Nephron (organoid): ENCODE data around the gene MRPL33.
"Not testable (repeated sequence)": the region's sequence is repeated elsewhere in the genome, so short reads cannot be mapped to it uniquely, and the experiment has no call there.

Experiments
- H3K27ac Mint-ChIP-seq, 3 experiments: 2 replicates each; pipeline ENCODE4 v1.8.0; 2020; ENCODE audit warnings: mixed read lengths in 3 of 3, mild to moderate bottlenecking in 2 of 3, moderate library complexity in 1 of 3
- H3K27me3 Mint-ChIP-seq: 2 replicates; pipeline ENCODE4 v1.8.0; 2021; ENCODE audit warnings: low read depth, mild to moderate bottlenecking, moderate library complexity, mixed read lengths
- H3K36me3 Mint-ChIP-seq: 2 replicates; pipeline ENCODE4 v1.8.0; 2020; ENCODE audit warnings: low read depth, mixed read lengths
- H3K4me1 Mint-ChIP-seq: 2 replicates; pipeline ENCODE4 v1.8.0; 2020; ENCODE audit warnings: mixed read lengths
- H3K4me3 Mint-ChIP-seq, 3 experiments: 2 replicates each; pipeline ENCODE4 v1.8.0; 2020; ENCODE audit warnings: mild to moderate bottlenecking in 3 of 3, mixed read lengths in 3 of 3, moderate library complexity in 2 of 3
- H3K9me3 Mint-ChIP-seq: 2 replicates; pipeline ENCODE4 v1.8.0; 2020; ENCODE audit warnings: mixed read lengths
- CTCF ChIP-seq, 3 experiments: fragments of 200-600 bp; sonication (generic); IDR thresholded peaks; one replicate each; pipeline ENCODE4 v1.5.0; 2021; ENCODE audit warnings: antibody characterized with exemption in 3 of 3; ENCODE audit not compliant: unreplicated experiment in 3 of 3

Gene MRPL33

GRCh38 chr2:27754831-27755230 lies 16.7 kb upstream of the MRPL33 start:
- peak overlapping the region in 1 of 3 experiments; percentile 20 for H3K27ac Mint-ChIP-seq
- H3K4me3 Mint-ChIP-seq = no peak overlapping the region
- peaks cover 24% of the 10 kb centered on the region for H3K4me1 Mint-ChIP-seq

GRCh38 chr2:27756091-27756490 lies 15.4 kb upstream of the MRPL33 start:
- peak overlapping the region in 1 of 3 experiments; percentile 10 for H3K27ac Mint-ChIP-seq
- H3K4me1 Mint-ChIP-seq = peaks cover 24% of the 10 kb centered on the region
- H3K9me3 Mint-ChIP-seq = peaks cover 6% of the 10 kb centered on the region
- H3K27me3 Mint-ChIP-seq = peaks cover 8% of the 10 kb centered on the region
- no peak overlapping the region for H3K4me3 Mint-ChIP-seq
- TF ChIP-seq CTCF (IDR thresholded peaks at IDR 0.05; ENCODE audit: unreplicated experiment in 3 of 3) = no peak
- H3K36me3 Mint-ChIP-seq = no peaks in the 10 kb centered on the region

More at GRCh38 chr2:27754831-27755230, 16.7 kb upstream of the MRPL33 start:
- Mint-ChIP-seq H3K36me3 (no peaks in the 10 kb centered on the region), H3K27me3 (peaks cover 8% of the 10 kb centered on the region), H3K9me3 (peaks cover 6% of the 10 kb centered on the region)
- TF ChIP-seq CTCF (IDR thresholded peaks at IDR 0.05; ENCODE audit: unreplicated experiment in 3 of 3) = no peak

GRCh38 chr2:27756544-27757498 lies 14.7 kb upstream of the MRPL33 start:
- peaks cover 6% of the 10 kb centered on the region for H3K9me3 Mint-ChIP-seq
- H3K27ac Mint-ChIP-seq = peak overlapping the region in 1 of 3 experiments; percentile 10
- H3K27me3 Mint-ChIP-seq = peaks cover 8% of the 10 kb centered on the region
- H3K36me3 Mint-ChIP-seq = no peaks in the 10 kb centered on the region
- no peak for TF ChIP-seq CTCF (IDR thresholded peaks at IDR 0.05; ENCODE audit: unreplicated experiment in 3 of 3)
- H3K4me1 Mint-ChIP-seq = peaks cover 24% of the 10 kb centered on the region
- no peak overlapping the region for H3K4me3 Mint-ChIP-seq

- Mint-ChIP-seq H3K27ac (no peak overlapping the region), H3K4me3 (no peak overlapping the region), H3K27me3 (peaks cover 6% of the 10 kb centered on the region), H3K36me3 (no peaks in the 10 kb centered on the region), H3K9me3 (no peaks in the 10 kb centered on the region), H3K4me1 (no peaks in the 10 kb centered on the region)
- no peak for TF ChIP-seq CTCF (IDR thresholded peaks at IDR 0.05; ENCODE audit: unreplicated experiment in 3 of 3)
These were observed 8.3 kb upstream of the MRPL33 start for GRCh38 chr2:27762951-27763906.

GRCh38 chr2:27763907-27764267 lies 7.6 kb upstream of the MRPL33 start:
- Mint-ChIP-seq H3K27me3 (peaks cover 13% of the 10 kb centered on the region), H3K27ac (no peak overlapping the region), H3K4me3 (no peak overlapping the region), H3K9me3 (no peaks in the 10 kb centered on the region), H3K36me3 (no peaks in the 10 kb centered on the region), H3K4me1 (no peaks in the 10 kb centered on the region)
- TF ChIP-seq CTCF (IDR thresholded peaks at IDR 0.05; ENCODE audit: unreplicated experiment in 3 of 3) = no peak

GRCh38 chr2:27764526-27764925 lies 7.0 kb upstream of the MRPL33 start:
- not testable (repeated sequence) for H3K9me3 Mint-ChIP-seq, H3K4me3 Mint-ChIP-seq, H3K36me3 Mint-ChIP-seq, H3K27ac Mint-ChIP-seq, H3K4me1 Mint-ChIP-seq
- H3K27me3 Mint-ChIP-seq = peaks cover 14% of the 10 kb centered on the region
